Measurements from ENCODE around the gene ZDHHC11B.
"Not testable (repeated sequence)": the region's sequence is repeated elsewhere in the genome, so short reads cannot be mapped to it uniquely, and the experiment has no call there.

Gene ZDHHC11B

GRCh38 chr5:753567-754142 lies 30.9 kb downstream of the ZDHHC11B start:
- DNase-seq (ENCODE audit: low read depth): not testable (repeated sequence)

GRCh38 chr5:752532-753115 lies 31.9 kb downstream of the ZDHHC11B start:
- not testable (repeated sequence) for DNase-seq (ENCODE audit: low read depth)

GRCh38 chr5:751992-752391 lies 32.5 kb downstream of the ZDHHC11B start:
- DNase-seq (ENCODE audit: low read depth): not testable (repeated sequence)

- DNase-seq (ENCODE audit: low read depth): no peak
Measured at GRCh38 chr5:751496-751895, 33.0 kb downstream of the ZDHHC11B start.

GRCh38 chr5:750226-750625 lies 34.3 kb downstream of the ZDHHC11B start:
- not testable (repeated sequence) for DNase-seq (ENCODE audit: low read depth)

GRCh38 chr5:749101-749670 lies 35.3 kb downstream of the ZDHHC11B start:
- DNase-seq (ENCODE audit: low read depth): no peak

- not testable (repeated sequence) for DNase-seq (ENCODE audit: low read depth)
Measured at GRCh38 chr5:748011-748980, 36.2 kb downstream of the ZDHHC11B start.

GRCh38 chr5:747303-747844 lies 37.2 kb downstream of the ZDHHC11B start:
- not testable (repeated sequence) for DNase-seq (ENCODE audit: low read depth)

- no peak for DNase-seq (ENCODE audit: low read depth)
Measured at GRCh38 chr5:746258-746761, 38.2 kb downstream of the ZDHHC11B start.

GRCh38 chr5:745272-746142 lies 39.0 kb downstream of the ZDHHC11B start:
- DNase-seq (ENCODE audit: low read depth): not testable (repeated sequence)

- DNase-seq (ENCODE audit: low read depth): not testable (repeated sequence)
Measured at GRCh38 chr5:743696-744404, 40.7 kb downstream of the ZDHHC11B start.

GRCh38 chr5:742276-742675 lies 42.3 kb downstream of the ZDHHC11B start:
- not testable (repeated sequence) for DNase-seq (ENCODE audit: low read depth)

GRCh38 chr5:734145-734544 lies 50.4 kb downstream of the ZDHHC11B start:
- not testable (repeated sequence) for DNase-seq (ENCODE audit: low read depth)

- DNase-seq (ENCODE audit: low read depth): not testable (repeated sequence)
Measured at GRCh38 chr5:732754-733454, 51.6 kb downstream of the ZDHHC11B start.

- not testable (repeated sequence) for DNase-seq (ENCODE audit: low read depth)
Measured at GRCh38 chr5:729225-729624, 55.3 kb downstream of the ZDHHC11B start.

- DNase-seq (ENCODE audit: low read depth): not testable (repeated sequence)
Measured at GRCh38 chr5:727087-727486, 57.4 kb downstream of the ZDHHC11B start.

- DNase-seq (ENCODE audit: low read depth): not testable (repeated sequence)
Measured at GRCh38 chr5:723865-724264, 60.7 kb downstream of the ZDHHC11B start.

- not testable (repeated sequence) for DNase-seq (ENCODE audit: low read depth)
Measured at GRCh38 chr5:723309-723708, 61.2 kb downstream of the ZDHHC11B start.

- not testable (repeated sequence) for DNase-seq (ENCODE audit: low read depth)
Measured at GRCh38 chr5:719379-719778, 65.2 kb downstream of the ZDHHC11B start.
